Activated CD8-positive, alpha-beta memory T cell treated with anti-CD3 and anti-CD28 coated beads for 48 hours (primary cell): ENCODE data around the gene FOXD4L5.
"Not testable (repeated sequence)": the region's sequence is repeated elsewhere in the genome, so short reads cannot be mapped to it uniquely, and the experiment has no call there.

Experiments used
- DNase-seq, 3 experiments: peaks; one replicate each; pipeline ENCODE4 v3.0.0-alpha.2; 2020; ENCODE audit warnings: low read depth in 2 of 3, low spot score in 2 of 3

FOXD4L5 gene

DNA sequence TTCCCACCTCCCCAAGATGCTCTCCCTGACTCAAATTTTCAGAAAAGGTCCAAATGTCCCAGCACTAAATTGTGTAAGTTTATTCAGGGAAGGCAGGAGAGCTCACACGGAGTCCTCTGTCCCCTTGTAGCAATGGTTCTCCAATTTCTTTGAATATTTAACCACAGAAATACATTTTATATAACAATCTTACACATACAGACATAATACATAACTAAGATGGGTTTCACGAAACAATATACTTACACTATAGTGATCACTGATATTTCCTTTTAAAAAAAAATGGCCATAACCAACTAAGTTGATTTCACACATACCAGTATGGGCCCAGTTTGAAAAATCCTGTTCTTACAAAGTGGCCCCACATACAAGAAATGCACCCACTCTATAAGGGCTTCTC lies at the start of gene FOXD4L5:
FOXD4L5 (minus strand) TSS at position 101 of the 400 bp plus-strand sequence. CDS start 832 bp downstream, outside the sequence.
- not testable (repeated sequence) for DNase-seq

- not testable (repeated sequence) for DNase-seq
Measured at GRCh38 chr9:65283943-65284342, 1.1 kb downstream of the FOXD4L5 start.

DNA sequence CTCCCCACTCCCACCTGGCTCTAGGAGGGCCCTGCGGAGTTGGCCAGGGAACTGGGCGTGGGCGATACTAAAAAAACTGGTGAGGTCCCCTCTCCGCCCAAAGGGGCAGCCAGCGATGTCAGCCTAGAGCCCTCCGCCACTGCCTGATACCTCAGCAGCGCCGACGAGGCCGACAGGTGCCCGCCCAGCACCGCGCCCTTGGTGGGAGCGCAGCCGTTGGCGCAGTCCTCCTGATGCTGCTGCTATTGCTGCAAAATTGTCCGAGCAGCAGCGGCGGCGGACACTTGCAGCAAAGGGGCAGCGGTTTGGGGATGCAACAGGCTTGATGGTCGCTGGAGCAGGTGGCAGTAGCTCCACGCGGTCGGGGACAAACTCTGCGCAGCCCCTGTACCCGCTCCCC lies 2.0 kb downstream of the FOXD4L5 start:
- DNase-seq: not testable (repeated sequence)
